Esophagus squamous epithelium (tissue), 5 donors: ENCODE measurements around the gene TMEM132D. TPM values are rescaled to one million over a fixed set of nuclear protein-coding genes. Genes with fewer than 3 reads are reported as not detected.

Experiments used
- DNase-seq: peaks from one replicate; lab custom pipeline; 2025; lab: John Stamatoyannopoulos, UW
- H3K27ac ChIP-seq, 4 donors: fragments of 200-600 bp; sonication (generic); one replicate each; pipeline ENCODE4 v1.5.1; 2016 to 2019; ENCODE audit warnings: mild to moderate bottlenecking in 1 of 4
- H3K27me3 ChIP-seq, 4 donors: fragments of 200-600 bp; sonication (generic); 1 replicate in 3 of 4; 2 replicates in 1 of 4; pipeline versions ENCODE4 v1.5.1 to v1.6.0; 2017 to 2021; ENCODE audit warnings: antibody characterized with exemption in 1 of 4
- H3K36me3 ChIP-seq, 3 donors: fragments of 200-600 bp; sonication (generic); one replicate each; pipeline ENCODE4 v1.5.1; 2016 to 2019
- H3K4me1 ChIP-seq, 3 donors: fragments of 200-600 bp; sonication (generic); one replicate each; pipeline ENCODE4 v1.5.1; 2017 to 2019
- H3K4me3 ChIP-seq, 4 donors: fragments of 200-600 bp; sonication (generic); 1 replicate in 3 of 4; 2 replicates in 1 of 4; pipeline ENCODE4 v1.5.1; 2016 to 2019; ENCODE audit warnings: mild to moderate bottlenecking in 2 of 4, moderate library complexity in 1 of 4
- H3K9me3 ChIP-seq, 3 donors: fragments of 200-600 bp; sonication (generic); one replicate each; pipeline ENCODE4 v1.5.1; 2016 to 2019
- CTCF ChIP-seq, 6 experiments: fragments of 450-650 bp in 4 of 6; fragments of 200-600 bp in 2 of 6; sonication (generic) in 2 of 6; IDR thresholded peaks; one replicate each; pipeline ENCODE4 v1.5.1; 2016 to 2019; ENCODE audit warnings: antibody characterized with exemption in 6 of 6, mild to moderate bottlenecking in 4 of 6, moderate library complexity in 4 of 6
- POLR2A ChIP-seq, 4 donors: fragments of 450-650 bp; IDR thresholded peaks; one replicate each; pipeline ENCODE4 v1.6.1; 2017; ENCODE audit warnings: antibody characterized with exemption in 4 of 4, mild to moderate bottlenecking in 4 of 4, moderate library complexity in 3 of 4
- WGBS, 2 donors: methylation state at CpG; one replicate each; pipeline ENCODE4 v1.1.5; 2018; 5-methylcytosine and 5-hydroxymethylcytosine counted together
- intact Hi-C: fragments of 100-400 bp; cut with DNase I; formaldehyde crosslinking; loops from one replicate; pipeline ENCODE4 v1.15.0; 2022
- total RNA-seq, 4 donors: library from RNA; depleted of rRNA; stranded (reverse); fragments of >200 nt; gene quantifications; one replicate each; pipeline ENCODE4 v1.1.0, GENCODE V29; 2016
- donor health status: DM: yes; HTN: yes; CAD: no.

The TMEM132D gene
- total RNA-seq, 4 donors from 2014 or later, result not detected

DNA sequence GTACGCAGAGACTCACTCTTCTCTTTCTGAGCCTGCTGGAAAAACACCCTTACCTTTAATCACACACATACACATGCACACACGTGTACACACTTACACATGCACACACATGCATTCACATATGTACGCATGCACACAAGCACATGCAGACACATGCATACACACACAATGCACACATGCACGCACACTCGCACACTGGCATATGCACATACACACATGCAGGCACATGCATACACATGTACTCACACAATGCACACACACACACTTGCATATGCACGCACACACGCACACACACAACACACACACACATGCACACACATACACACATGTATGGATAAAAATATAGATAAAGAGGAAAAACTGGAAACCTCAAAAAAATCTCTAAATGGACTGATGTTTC lies 801.6 kb downstream of the TMEM132D start:
- Histone ChIP-seq H3K27ac (no peak overlapping the region), H3K36me3 (no peaks in the 10 kb centered on the region), H3K27me3 (no peaks in the 10 kb centered on the region), H3K9me3 (peaks cover 0 to 15% (median 0%) of the 10 kb centered on the region in 3 donors), H3K4me1 (no peaks in the 10 kb centered on the region), H3K4me3 (no peak overlapping the region)
- intact Hi-C loops, result no loop called here
- TF ChIP-seq POLR2A (IDR thresholded peaks at IDR 0.05) (no peak), CTCF (IDR thresholded peaks at IDR 0.05) (no peak)
- WGBS, 2 donors, result 87 to 90% methylated on average over 7 of the region's 7 CpGs
- DNase-seq, result no peak

- Histone ChIP-seq H3K27ac (no peak overlapping the region), H3K36me3 (no peaks in the 10 kb centered on the region), H3K4me3 (no peak overlapping the region), H3K9me3 (peaks cover 0 to 15% (median 0%) of the 10 kb centered on the region in 3 donors), H3K4me1 (no peaks in the 10 kb centered on the region), H3K27me3 (no peaks in the 10 kb centered on the region)
- intact Hi-C loops, result no loop called here
- no peak for DNase-seq
- WGBS, 2 donors, result 72 to 73% methylated on average over 5 of the region's 5 CpGs
- TF ChIP-seq POLR2A (IDR thresholded peaks at IDR 0.05), result no peak
- no peak for TF ChIP-seq CTCF (IDR thresholded peaks at IDR 0.05)
Observed at GRCh38 chr12:129101816-129102215, 802.0 kb downstream of the TMEM132D start.

- Histone ChIP-seq H3K36me3 (no peaks in the 10 kb centered on the region), H3K9me3 (peaks cover 0 to 15% (median 0%) of the 10 kb centered on the region in 3 donors), H3K4me1 (no peaks in the 10 kb centered on the region), H3K4me3 (no peak overlapping the region), H3K27ac (no peak overlapping the region), H3K27me3 (no peaks in the 10 kb centered on the region)
- no peak for DNase-seq
- TF ChIP-seq POLR2A (IDR thresholded peaks at IDR 0.05) (no peak), CTCF (IDR thresholded peaks at IDR 0.05) (no peak)
- intact Hi-C loops, result no loop called here
- WGBS, 2 donors, result 70 to 72% methylated on average over 5 of the region's 5 CpGs
Observed at GRCh38 chr12:129101404-129101803, 802.4 kb downstream of the TMEM132D start.

DNA sequence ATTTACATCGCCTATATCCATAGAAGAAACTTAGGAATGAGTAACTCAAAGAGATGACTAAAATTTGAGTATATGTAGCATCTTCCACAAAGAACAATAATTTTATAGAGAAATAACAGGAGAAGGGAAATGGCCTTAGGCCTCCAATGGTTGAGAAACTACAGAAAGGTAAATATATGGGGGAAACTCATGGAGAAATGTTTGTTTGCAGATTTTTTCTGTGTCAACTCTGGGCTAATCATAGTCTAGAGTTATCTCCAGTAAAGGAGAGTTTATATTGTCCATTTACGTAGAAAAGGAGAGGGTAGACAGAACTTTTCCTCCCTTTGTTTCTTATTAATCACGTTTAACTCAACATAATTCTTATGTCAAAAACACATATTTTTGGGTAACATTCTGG lies 806.4 kb downstream of the TMEM132D start:
- no peak for DNase-seq

DNA sequence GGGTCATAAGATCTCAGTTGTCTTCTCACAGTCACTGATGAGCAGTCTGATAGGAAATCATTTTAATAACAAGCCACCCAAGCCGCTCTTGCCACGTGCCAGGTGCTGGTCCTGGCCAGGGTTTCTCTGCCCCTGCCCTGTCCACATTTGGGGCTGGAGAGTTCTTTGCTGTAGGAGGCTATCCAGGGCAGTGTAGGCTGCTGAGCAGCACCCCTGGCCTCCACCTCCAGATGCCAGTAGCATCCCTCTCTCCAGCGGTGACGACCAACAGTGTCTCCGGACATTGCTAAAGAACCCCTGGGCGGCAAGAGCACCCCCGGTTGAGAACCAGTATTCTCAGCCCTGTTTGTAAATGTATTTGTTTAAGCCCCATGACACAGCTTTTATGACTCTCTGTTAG lies 806.9 kb downstream of the TMEM132D start:
- Histone ChIP-seq H3K36me3 (no peaks in the 10 kb centered on the region), H3K4me1 (no peaks in the 10 kb centered on the region), H3K27ac (no peak overlapping the region), H3K4me3 (no peak overlapping the region), H3K27me3 (no peaks in the 10 kb centered on the region), H3K9me3 (peaks cover 0 to 15% (median 0%) of the 10 kb centered on the region in 3 donors)
- DNase-seq, result no peak
- intact Hi-C loops, result no loop called here
- 82% methylated on average over 7 of the region's 7 CpGs for WGBS, 2 donors
- no peak for TF ChIP-seq CTCF (IDR thresholded peaks at IDR 0.05)
- no peak for TF ChIP-seq POLR2A (IDR thresholded peaks at IDR 0.05)

More for the DNA sequence above, 806.4 kb downstream of the TMEM132D start:
- H3K4me1 ChIP-seq, result no peaks in the 10 kb centered on the region
- intact Hi-C loops, result no loop called here
- H3K36me3 ChIP-seq, result no peaks in the 10 kb centered on the region
- no peak overlapping the region for H3K27ac ChIP-seq
- H3K9me3 ChIP-seq, result peaks cover 0 to 15% (median 0%) of the 10 kb centered on the region in 3 donors
- WGBS, 2 donors, result 65 to 70% methylated on average over 3 of the region's 3 CpGs
- H3K27me3 ChIP-seq, result no peaks in the 10 kb centered on the region
- H3K4me3 ChIP-seq, result no peak overlapping the region
- no peak for TF ChIP-seq POLR2A (IDR thresholded peaks at IDR 0.05)
- TF ChIP-seq CTCF (IDR thresholded peaks at IDR 0.05), result no peak
